Mesenchymal stem cell (in vitro differentiated cells and primary cell): ENCODE results near the gene GRXCR1. TPM values are rescaled to one million over a fixed set of nuclear protein-coding genes. Genes with fewer than 3 reads are reported as not detected.

Experiments
- small RNA-seq: library from polyadenylated mRNA; stranded (forward); fragments of <200 nt; extraction: miRNeasy Mini kit (QIAGEN cat#:217004); gene quantifications from one replicate; pipeline ENCODE3, GENCODE V24; 2013; ENCODE audit warnings: low read depth

Gene GRXCR1

Small RNA genes lying within 50 kb of the gene (small RNA-seq; reads per million reads assigned to genes)
- gene RN7SKP82, result not detected
